Measurements from ENCODE around the gene PLA2G2D. TPM values are rescaled to one million over a fixed set of nuclear protein-coding genes. Genes with fewer than 3 reads are reported as not detected.

Gene PLA2G2D
- total RNA-seq, 4 donors from 2014 or later, result not detected

- Histone ChIP-seq H3K36me3 (no peaks in the 10 kb centered on the region), H3K4me1 (no peaks in the 10 kb centered on the region), H3K27ac (no peak overlapping the region), H3K4me3 (no peak overlapping the region), H3K9me3 (no peaks in the 10 kb centered on the region), H3K27me3 (peaks cover 28% of the 10 kb centered on the region)
- TF ChIP-seq POLR2A (IDR thresholded peaks at IDR 0.05) (no peak), POLR2AphosphoS5 (IDR thresholded peaks at IDR 0.05) (no peak), EP300 (IDR thresholded peaks at IDR 0.05) (no peak), CTCF (IDR thresholded peaks at IDR 0.05) (no peak)
- ATAC-seq, result no peak
- WGBS, 2 donors (ENCODE audit: low coverage in 1 of 2), result 51% methylated on average over 4 of the region's 13 CpGs; no CpG with 5 or more reads in 1 of the 2 donors
Measured at GRCh38 chr1:20143734-20144565, 24.6 kb upstream of the PLA2G2D start.

- ATAC-seq, result no peak
- WGBS, 2 donors (ENCODE audit: low coverage in 1 of 2), result no CpG with 5 or more reads among the region's 8 CpGs
- Histone ChIP-seq H3K36me3 (no peaks in the 10 kb centered on the region), H3K9me3 (no peaks in the 10 kb centered on the region), H3K4me1 (no peaks in the 10 kb centered on the region), H3K27me3 (peaks cover 31% of the 10 kb centered on the region), H3K4me3 (no peak overlapping the region), H3K27ac (no peak overlapping the region)
- TF ChIP-seq POLR2A (IDR thresholded peaks at IDR 0.05) (no peak), EP300 (IDR thresholded peaks at IDR 0.05) (no peak), POLR2AphosphoS5 (IDR thresholded peaks at IDR 0.05) (no peak), CTCF (IDR thresholded peaks at IDR 0.05) (no peak)
Measured at GRCh38 chr1:20143318-20143717, 24.0 kb upstream of the PLA2G2D start.

GRCh38 chr1:20142001-20142710 is 22.8 kb upstream of the PLA2G2D start:
- Histone ChIP-seq H3K27ac (no peak overlapping the region), H3K36me3 (no peaks in the 10 kb centered on the region), H3K9me3 (no peaks in the 10 kb centered on the region), H3K27me3 (peaks cover 33% of the 10 kb centered on the region), H3K4me3 (no peak overlapping the region), H3K4me1 (no peaks in the 10 kb centered on the region)
- WGBS, 2 donors (ENCODE audit: low coverage in 1 of 2), result 79% methylated on average over 3 of the region's 13 CpGs; no CpG with 5 or more reads in 1 of the 2 donors
- ATAC-seq, result no peak
- no peak for TF ChIP-seq EP300 (IDR thresholded peaks at IDR 0.05)
- no peak for TF ChIP-seq POLR2AphosphoS5 (IDR thresholded peaks at IDR 0.05)

GRCh38 chr1:20141466-20141865 is 22.1 kb upstream of the PLA2G2D start:
- peaks cover 36% of the 10 kb centered on the region for H3K27me3 ChIP-seq
- TF ChIP-seq CTCF (IDR thresholded peaks at IDR 0.05), result no peak
- TF ChIP-seq POLR2A (IDR thresholded peaks at IDR 0.05), result no peak
- TF ChIP-seq POLR2AphosphoS5 (IDR thresholded peaks at IDR 0.05), result no peak
- TF ChIP-seq EP300 (IDR thresholded peaks at IDR 0.05), result no peak
- H3K4me3 ChIP-seq, result no peak overlapping the region
- H3K27ac ChIP-seq, result no peak overlapping the region
- H3K36me3 ChIP-seq, result no peaks in the 10 kb centered on the region
- H3K9me3 ChIP-seq, result no peaks in the 10 kb centered on the region
- ATAC-seq, result no peak
- WGBS, 2 donors (ENCODE audit: low coverage in 1 of 2), result 94 to 96% methylated on average over 3 of the region's 7 CpGs
- H3K4me1 ChIP-seq, result no peaks in the 10 kb centered on the region

GRCh38 chr1:20141001-20141400 is 21.7 kb upstream of the PLA2G2D start:
- no peak for ATAC-seq
- Histone ChIP-seq H3K9me3 (no peaks in the 10 kb centered on the region), H3K27me3 (peaks cover 36% of the 10 kb centered on the region)

More at GRCh38 chr1:20141001-20141400, 21.7 kb upstream of the PLA2G2D start:
- Histone ChIP-seq H3K36me3 (no peaks in the 10 kb centered on the region), H3K4me1 (no peaks in the 10 kb centered on the region), H3K27ac (no peak overlapping the region), H3K4me3 (no peak overlapping the region)
- 78 to 92% methylated on average over 2 to 7 of the region's 9 CpGs for WGBS, 2 donors (ENCODE audit: low coverage in 1 of 2)
- no peak for TF ChIP-seq POLR2AphosphoS5 (IDR thresholded peaks at IDR 0.05)
- no peak for TF ChIP-seq EP300 (IDR thresholded peaks at IDR 0.05)
- no peak for TF ChIP-seq CTCF (IDR thresholded peaks at IDR 0.05)
- TF ChIP-seq POLR2A (IDR thresholded peaks at IDR 0.05), result no peak
